Skin epidermis (tissue), 12 donors: Measurements from ENCODE around the gene ENTHD1.
"Not testable (repeated sequence)": the region's sequence is repeated elsewhere in the genome, so short reads cannot be mapped to it uniquely, and the experiment has no call there.

ENCODE experiments used
- H3K27ac ChIP-seq, 21 experiments: fragments of 200-600 bp; sonication (generic) in 11 of 21; one replicate each; pipeline ENCODE4 v1.5.0; 2020; ENCODE audit warnings: mild to moderate bottlenecking in 3 of 21, inconsistent platforms in 2 of 21, moderate library complexity in 2 of 21
- H3K4me3 ChIP-seq, 7 experiments: fragments of 200-600 bp; sonication (generic) in 2 of 7; one replicate each; pipeline ENCODE4 v1.5.0; 2020; ENCODE audit warnings: inconsistent platforms in 2 of 7, mild to moderate bottlenecking in 2 of 7, moderate library complexity in 1 of 7

The ENTHD1 gene

DNA sequence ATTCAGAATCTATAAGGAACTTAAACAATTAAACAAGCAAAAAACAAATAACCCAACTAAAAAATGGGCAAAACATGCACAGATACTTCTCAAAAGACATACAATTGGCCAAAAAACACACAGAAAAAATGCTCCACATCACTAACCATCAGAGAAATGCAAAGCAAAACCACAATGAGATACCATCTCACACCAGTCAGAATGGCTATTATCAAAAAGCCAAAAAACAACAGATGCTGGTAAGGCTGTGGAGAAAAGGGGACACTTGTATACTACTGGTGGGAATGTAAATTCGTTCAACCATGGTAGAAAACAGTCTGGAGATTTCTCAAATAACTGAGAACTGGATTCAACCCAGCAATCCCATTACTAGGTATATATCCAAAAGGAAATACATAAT is 24.8 kb downstream of the ENTHD1 start:
- Histone ChIP-seq H3K27ac (no peak overlapping the region), H3K4me3 (no peak overlapping the region)

DNA sequence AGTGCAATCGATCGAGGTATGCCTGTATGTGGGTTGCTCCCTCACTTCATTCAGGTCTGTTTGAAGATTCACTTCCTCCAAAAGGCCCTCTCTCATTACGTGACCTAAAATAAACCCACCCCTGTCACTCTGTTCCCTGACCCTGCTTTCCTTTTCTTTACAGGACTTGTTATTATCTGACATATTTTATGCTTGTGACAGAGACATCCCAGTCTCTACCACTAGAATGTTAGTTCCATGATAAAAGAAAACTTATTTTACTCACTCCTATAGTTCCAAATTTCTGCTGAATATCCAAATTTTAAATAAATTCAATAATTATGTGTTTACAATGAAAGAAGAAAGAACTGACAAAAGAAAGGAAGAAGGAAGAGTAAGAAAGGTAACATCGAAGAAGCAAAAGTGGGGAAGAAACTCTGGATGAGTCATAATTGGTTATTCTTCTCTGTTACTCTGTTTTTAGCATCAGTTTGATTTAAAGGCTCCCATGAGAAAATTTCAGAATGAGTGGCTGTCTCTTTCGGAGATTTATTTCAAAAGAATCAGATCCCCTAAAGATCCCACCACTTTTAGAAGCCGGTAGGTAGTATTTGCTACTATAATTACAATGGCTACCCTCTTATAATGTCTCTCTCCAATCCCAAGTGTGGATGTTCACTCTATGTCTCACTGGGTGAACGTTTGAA is 33.5 kb downstream of the ENTHD1 start:
- Histone ChIP-seq H3K27ac (no peak overlapping the region), H3K4me3 (no peak overlapping the region)

GRCh38 chr22:39856588-39856987 is 37.0 kb downstream of the ENTHD1 start:
- H3K4me3 ChIP-seq = no peak overlapping the region
- no peak overlapping the region for H3K27ac ChIP-seq

GRCh38 chr22:39852799-39853198 is 40.8 kb downstream of the ENTHD1 start:
- Histone ChIP-seq H3K27ac (no peak overlapping the region), H3K4me3 (no peak overlapping the region)

DNA sequence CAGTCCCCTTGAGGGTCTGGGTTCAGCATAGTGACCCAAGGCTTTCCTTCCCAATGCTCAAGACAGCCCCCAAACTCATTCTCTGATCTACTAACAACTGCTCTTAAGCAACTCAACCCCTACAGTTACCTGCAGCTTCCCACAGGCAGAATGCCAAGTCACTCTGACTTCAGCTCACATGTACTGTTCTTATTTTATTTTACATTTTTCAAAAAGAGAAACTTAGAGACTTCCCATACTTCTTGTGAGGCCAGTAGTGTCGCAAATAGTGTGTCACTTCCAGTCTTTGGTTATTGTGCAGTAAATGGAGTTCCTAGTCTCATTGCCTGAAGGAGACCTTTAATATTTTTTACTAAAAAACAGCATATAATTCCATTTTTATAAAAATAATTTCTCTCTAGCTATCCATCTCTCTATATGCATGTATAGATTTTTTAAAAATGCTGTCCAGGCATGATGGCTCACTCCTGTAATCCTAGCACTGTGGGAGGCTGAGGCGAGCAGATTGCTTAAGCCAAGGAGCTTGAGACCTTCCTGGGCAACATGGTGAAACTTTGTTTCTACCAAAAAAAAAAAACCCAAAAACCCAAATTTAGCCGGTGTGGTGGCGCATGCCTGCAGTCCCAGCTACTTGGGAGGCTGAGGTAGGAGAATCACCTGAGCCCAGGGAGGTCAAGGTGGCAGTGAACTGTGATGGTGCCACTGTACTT is 41.8 kb downstream of the ENTHD1 start:
- Histone ChIP-seq H3K27ac (no peak overlapping the region), H3K4me3 (no peak overlapping the region)

- Histone ChIP-seq H3K4me3 (no peak overlapping the region), H3K27ac (no peak overlapping the region)
Measured at GRCh38 chr22:39847477-39847876, 46.1 kb downstream of the ENTHD1 start.

GRCh38 chr22:39846539-39846938 is 47.0 kb downstream of the ENTHD1 start:
- H3K27ac ChIP-seq, H3K4me3 ChIP-seq: not testable (repeated sequence)

DNA sequence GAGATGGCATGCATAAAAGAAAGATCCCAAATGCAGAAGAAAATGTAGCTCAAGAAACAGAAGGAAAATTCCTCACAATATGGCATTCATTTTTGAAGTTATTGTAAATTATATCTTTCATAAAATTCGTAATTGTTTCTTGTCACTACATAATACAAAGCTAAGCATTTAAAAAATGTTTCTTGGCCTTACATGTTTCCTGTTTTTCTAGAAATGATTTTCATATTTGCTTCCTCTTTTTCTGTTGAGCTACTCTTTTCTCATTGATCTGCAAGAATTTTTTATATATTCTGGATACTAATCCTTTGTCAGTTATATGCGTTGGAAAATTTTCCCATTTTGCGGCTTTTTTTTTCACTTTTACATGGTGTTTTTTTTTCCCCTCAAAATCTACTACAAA is 48.0 kb downstream of the ENTHD1 start:
- H3K27ac ChIP-seq = no peak overlapping the region
- no peak overlapping the region for H3K4me3 ChIP-seq

GRCh38 chr22:39839917-39840510 is 53.5 kb downstream of the ENTHD1 start:
- no peak overlapping the region for H3K27ac ChIP-seq

DNA sequence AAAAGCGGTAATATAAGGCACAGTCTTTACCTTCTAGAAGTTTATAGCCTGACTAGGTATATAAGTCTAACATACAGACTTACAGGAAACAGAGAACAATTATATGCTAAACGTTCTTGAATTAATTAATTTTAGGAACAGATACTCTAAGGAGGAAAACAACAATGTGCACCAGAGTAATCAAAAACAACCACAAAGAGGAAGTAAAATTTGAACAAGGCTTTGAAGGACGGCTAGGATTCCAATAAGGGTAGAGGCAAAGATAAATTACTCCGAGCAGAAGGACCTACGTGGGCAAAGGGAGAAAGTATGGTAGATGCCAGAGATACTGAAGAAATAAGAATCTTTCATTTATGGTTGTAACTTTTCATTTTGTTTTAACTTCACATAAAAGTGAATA is 54.4 kb downstream of the ENTHD1 start:
- Histone ChIP-seq H3K27ac (no peak overlapping the region), H3K4me3 (no peak overlapping the region)

More at GRCh38 chr22:39839917-39840510, 53.5 kb downstream of the ENTHD1 start:
- no peak overlapping the region for H3K4me3 ChIP-seq

GRCh38 chr22:39833610-39834009 is 60.0 kb downstream of the ENTHD1 start:
- no peak overlapping the region for H3K27ac ChIP-seq

GRCh38 chr22:39833093-39833492 is 60.5 kb downstream of the ENTHD1 start:
- no peak overlapping the region for H3K27ac ChIP-seq
- H3K4me3 ChIP-seq = no peak overlapping the region

More at GRCh38 chr22:39833610-39834009, 60.0 kb downstream of the ENTHD1 start:
- H3K4me3 ChIP-seq = no peak overlapping the region

- no peak overlapping the region for H3K4me3 ChIP-seq
- no peak overlapping the region for H3K27ac ChIP-seq
Measured at GRCh38 chr22:39832627-39833074, 60.9 kb downstream of the ENTHD1 start.

DNA sequence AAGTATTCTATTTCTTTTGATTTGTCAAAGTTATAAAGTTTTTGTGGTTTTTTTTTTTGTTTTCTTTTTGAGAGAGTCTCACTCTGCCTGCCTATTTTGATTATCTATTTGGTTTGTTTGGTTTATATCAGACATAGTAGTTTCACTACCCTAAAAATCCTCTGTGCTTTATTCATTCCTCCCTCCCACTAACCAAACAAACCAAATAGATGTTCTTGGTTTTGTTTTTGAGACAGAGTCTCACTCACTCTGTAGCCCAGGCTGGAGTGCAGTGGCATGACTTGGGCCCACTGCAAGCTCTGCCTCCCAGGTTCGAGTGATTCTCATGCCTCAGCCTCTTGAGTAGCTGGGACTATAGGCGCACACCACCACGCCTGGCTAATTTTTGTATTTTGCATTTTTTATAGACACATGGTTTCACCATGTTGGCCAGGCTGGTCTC is 67.9 kb downstream of the ENTHD1 start:
- Histone ChIP-seq H3K27ac (no peak overlapping the region), H3K4me3 (no peak overlapping the region)

- Histone ChIP-seq H3K27ac (no peak overlapping the region), H3K4me3 (no peak overlapping the region)
Measured at GRCh38 chr22:39821008-39821407, 72.6 kb downstream of the ENTHD1 start.

DNA sequence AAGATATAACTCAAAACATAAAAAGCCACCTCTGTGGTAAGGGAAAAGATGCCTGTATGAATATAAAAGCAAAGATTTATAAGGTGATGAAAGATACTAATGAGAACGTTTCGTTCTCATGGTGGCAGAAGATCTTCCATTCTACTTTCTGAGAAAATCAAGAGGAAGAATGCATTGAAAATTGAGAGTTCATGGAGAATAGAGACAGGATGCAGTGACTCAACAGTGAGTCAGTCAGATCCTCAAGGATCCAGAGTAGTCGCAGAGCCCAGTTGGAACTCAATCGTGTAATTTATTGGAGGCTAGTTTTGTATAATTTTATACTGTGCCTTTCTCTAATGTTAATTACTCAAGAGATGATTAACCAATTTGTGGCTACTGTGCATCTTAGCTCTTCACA is 73.3 kb downstream of the ENTHD1 start:
- H3K27ac ChIP-seq = no peak overlapping the region

DNA sequence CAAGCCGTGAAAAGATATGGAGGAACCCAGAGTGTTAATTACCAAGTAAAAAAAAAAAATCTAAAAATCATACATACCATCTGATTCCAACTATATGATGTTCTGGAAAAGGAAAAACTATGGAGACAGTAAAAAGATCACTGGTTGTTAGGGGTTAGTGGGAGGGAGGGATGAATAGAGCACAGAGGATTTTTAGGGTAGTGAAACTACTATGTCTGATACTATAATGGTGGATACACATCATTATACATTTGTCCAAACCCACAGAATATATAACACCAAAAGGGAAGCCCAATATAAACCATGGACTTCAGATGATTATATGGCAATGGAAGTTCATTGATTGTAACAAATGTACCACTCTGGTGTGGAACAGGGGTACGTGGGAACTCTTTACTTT is 74.1 kb downstream of the ENTHD1 start:
- Histone ChIP-seq H3K4me3 (no peak overlapping the region), H3K27ac (no peak overlapping the region)

More for the DNA sequence above, 73.3 kb downstream of the ENTHD1 start:
- no peak overlapping the region for H3K4me3 ChIP-seq

DNA sequence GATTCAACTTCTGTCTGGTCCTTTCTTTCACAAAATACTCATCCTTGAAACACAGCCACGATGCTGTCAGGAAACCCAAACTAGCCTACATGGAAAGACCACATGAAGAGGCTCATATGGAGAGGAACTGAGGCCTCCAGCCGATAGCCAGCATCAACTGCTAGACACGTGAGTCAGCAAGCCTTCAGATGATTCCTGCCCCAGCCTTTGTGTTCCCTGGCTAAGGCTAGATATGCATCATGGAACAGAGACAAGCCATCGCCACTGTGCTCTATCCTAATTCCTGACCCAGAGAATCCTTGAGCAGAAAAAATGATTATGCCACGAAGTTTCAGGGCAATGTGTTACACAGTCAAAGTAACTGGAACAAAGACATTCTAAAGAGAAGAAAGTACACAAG is 75.5 kb downstream of the ENTHD1 start:
- Histone ChIP-seq H3K27ac (no peak overlapping the region), H3K4me3 (no peak overlapping the region)

GRCh38 chr22:39815932-39816331 is 77.6 kb downstream of the ENTHD1 start:
- H3K27ac ChIP-seq = no peak overlapping the region

GRCh38 chr22:39814899-39815298 is 78.7 kb downstream of the ENTHD1 start:
- Histone ChIP-seq H3K4me3 (no peak overlapping the region), H3K27ac (no peak overlapping the region)

More at GRCh38 chr22:39815932-39816331, 77.6 kb downstream of the ENTHD1 start:
- H3K4me3 ChIP-seq = no peak overlapping the region
